Skeletal muscle satellite cell (primary cell): ENCODE data around the gene ADD2.
"Not testable (repeated sequence)": the region's sequence is repeated elsewhere in the genome, so short reads cannot be mapped to it uniquely, and the experiment has no call there.

Experiments
- H3K27me3 ChIP-seq: 2 replicates; pipeline ENCODE4 v1.7.0; 2013; ENCODE audit warnings: low read length; ENCODE audit not compliant: control insufficient read depth, insufficient read depth
- H3K36me3 ChIP-seq: 2 replicates; pipeline ENCODE4 v1.7.0; 2013; ENCODE audit warnings: mild to moderate bottlenecking, control low read depth, low read length; ENCODE audit not compliant: insufficient read depth
- H3K4me1 ChIP-seq: 2 replicates; pipeline ENCODE4 v1.7.0; 2013; ENCODE audit warnings: low read length; ENCODE audit not compliant: control insufficient read depth, insufficient read depth
- H3K4me2 ChIP-seq: 2 replicates; pipeline ENCODE4 v1.7.0; 2013; ENCODE audit warnings: mild to moderate bottlenecking, low read length
- H3K4me3 ChIP-seq: 2 replicates; pipeline ENCODE4 v1.7.0; 2013; ENCODE audit warnings: low read length
- H3K9ac ChIP-seq: 2 replicates; pipeline ENCODE4 v1.7.0; 2013; ENCODE audit warnings: mild to moderate bottlenecking, low read depth, low read length, moderate library complexity
- H3K9me3 ChIP-seq: replicated peaks from 2 replicates; pipeline ENCODE4 v1.7.0; 2013; ENCODE audit warnings: mild to moderate bottlenecking, control low read depth, low read length

Gene ADD2

DNA sequence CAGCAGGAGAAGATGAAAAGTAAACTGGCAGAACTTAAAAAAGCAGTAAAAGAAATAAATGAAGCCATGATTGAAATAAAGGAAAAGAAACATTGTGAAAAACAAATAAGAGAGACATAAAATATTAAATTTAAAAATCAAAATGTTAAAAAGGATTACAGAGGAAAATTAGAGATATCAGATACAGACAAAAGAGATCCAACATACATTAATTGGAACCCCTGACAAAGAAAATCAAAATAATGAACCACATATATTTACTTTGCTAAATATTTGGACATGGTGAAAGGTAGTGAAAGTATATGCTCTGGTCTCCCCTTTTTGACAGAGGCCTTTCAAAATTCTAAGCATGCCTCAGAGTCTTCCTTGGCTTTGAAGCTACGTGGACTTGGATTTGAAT lies 134.5 kb downstream of the ADD2 start:
- Histone ChIP-seq H3K9ac (no peak overlapping the region), H3K4me2 (no peak overlapping the region), H3K4me3 (no peak overlapping the region), H3K4me1 (no peaks in the 10 kb centered on the region), H3K9me3 (no peaks in the 10 kb centered on the region), H3K36me3 (no peaks in the 10 kb centered on the region), H3K27me3 (peaks cover 39% of the 10 kb centered on the region)

- Histone ChIP-seq H3K9me3 (no peaks in the 10 kb centered on the region), H3K4me2 (no peak overlapping the region), H3K4me1 (no peaks in the 10 kb centered on the region), H3K9ac (no peak overlapping the region), H3K27me3 (peaks cover 39% of the 10 kb centered on the region), H3K4me3 (no peak overlapping the region), H3K36me3 (no peaks in the 10 kb centered on the region)
Measured at GRCh38 chr2:70632966-70633365, 135.0 kb downstream of the ADD2 start.

DNA sequence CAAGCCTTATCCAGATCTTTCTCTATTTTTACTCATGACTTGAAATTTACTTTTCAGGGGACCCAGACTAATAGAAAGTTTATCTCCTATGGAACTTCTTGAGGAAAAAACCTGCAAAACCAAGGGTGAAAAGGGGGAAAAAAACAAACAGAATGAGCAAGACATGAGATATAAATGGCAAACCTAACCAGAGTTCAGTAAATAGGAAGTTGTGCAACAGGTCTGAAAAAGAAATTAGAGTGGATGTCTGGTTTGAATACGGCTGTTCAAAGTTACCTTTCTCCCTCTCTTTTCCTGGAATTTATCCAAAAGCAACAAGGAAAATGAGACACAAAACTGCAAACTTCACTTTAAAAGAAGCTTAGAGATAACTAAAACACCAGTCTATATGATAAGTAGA lies 135.6 kb downstream of the ADD2 start:
- Histone ChIP-seq H3K4me3 (no peak overlapping the region), H3K4me2 (no peak overlapping the region), H3K27me3 (peaks cover 39% of the 10 kb centered on the region), H3K9me3 (no peaks in the 10 kb centered on the region), H3K36me3 (no peaks in the 10 kb centered on the region), H3K9ac (no peak overlapping the region), H3K4me1 (no peaks in the 10 kb centered on the region)

DNA sequence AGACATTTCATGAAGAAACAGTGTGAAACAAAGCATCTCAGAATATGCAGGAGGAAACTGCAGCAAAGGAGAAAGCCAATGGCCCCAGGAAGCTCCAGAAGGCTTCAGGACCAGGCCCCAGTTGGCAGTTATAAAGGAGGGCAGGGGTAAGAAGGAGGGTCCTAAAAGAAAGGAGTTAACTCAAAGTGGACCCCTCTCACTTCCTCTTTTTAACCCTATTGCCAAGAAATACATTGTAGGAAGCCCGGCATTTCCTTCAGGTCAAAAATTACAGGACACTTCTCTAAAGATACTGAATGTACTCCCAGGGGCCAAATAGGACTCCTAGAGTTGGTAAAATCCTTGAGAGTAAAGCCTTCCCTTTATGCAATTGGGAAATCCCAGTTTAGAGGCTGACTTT lies 137.2 kb downstream of the ADD2 start:
- Histone ChIP-seq H3K27me3 (peaks cover 42% of the 10 kb centered on the region), H3K4me3 (no peak overlapping the region), H3K4me1 (no peaks in the 10 kb centered on the region), H3K4me2 (no peak overlapping the region), H3K9me3 (no peaks in the 10 kb centered on the region), H3K36me3 (no peaks in the 10 kb centered on the region), H3K9ac (no peak overlapping the region)

GRCh38 chr2:70627211-70627898 lies 140.6 kb downstream of the ADD2 start:
- peaks cover 29% of the 10 kb centered on the region for H3K27me3 ChIP-seq
- no peak overlapping the region for H3K4me3 ChIP-seq
- no peaks in the 10 kb centered on the region for H3K9me3 ChIP-seq
- H3K4me1 ChIP-seq: no peaks in the 10 kb centered on the region
- no peak overlapping the region for H3K9ac ChIP-seq
- H3K4me2 ChIP-seq: no peak overlapping the region
- H3K36me3 ChIP-seq: no peaks in the 10 kb centered on the region

GRCh38 chr2:70626254-70626990 lies 141.6 kb downstream of the ADD2 start:
- H3K27me3 ChIP-seq: peaks cover 25% of the 10 kb centered on the region
- H3K4me2 ChIP-seq: no peak overlapping the region
- H3K9ac ChIP-seq: no peak overlapping the region
- no peaks in the 10 kb centered on the region for H3K4me1 ChIP-seq
- H3K4me3 ChIP-seq: no peak overlapping the region
- no peaks in the 10 kb centered on the region for H3K36me3 ChIP-seq
- no peaks in the 10 kb centered on the region for H3K9me3 ChIP-seq

- not testable (repeated sequence) for H3K9ac ChIP-seq, H3K36me3 ChIP-seq, H3K9me3 ChIP-seq, H3K4me1 ChIP-seq, H3K4me2 ChIP-seq, H3K4me3 ChIP-seq
- peaks cover 25% of the 10 kb centered on the region for H3K27me3 ChIP-seq
Measured at GRCh38 chr2:70621536-70621935, 146.5 kb downstream of the ADD2 start.

GRCh38 chr2:70620020-70620419 lies 148.0 kb downstream of the ADD2 start:
- H3K36me3 ChIP-seq: no peaks in the 10 kb centered on the region
- no peak overlapping the region for H3K9ac ChIP-seq
- peaks cover 29% of the 10 kb centered on the region for H3K27me3 ChIP-seq
- H3K9me3 ChIP-seq: no peaks in the 10 kb centered on the region
- H3K4me3 ChIP-seq: no peak overlapping the region
- H3K4me2 ChIP-seq: no peak overlapping the region
- H3K4me1 ChIP-seq: no peaks in the 10 kb centered on the region

DNA sequence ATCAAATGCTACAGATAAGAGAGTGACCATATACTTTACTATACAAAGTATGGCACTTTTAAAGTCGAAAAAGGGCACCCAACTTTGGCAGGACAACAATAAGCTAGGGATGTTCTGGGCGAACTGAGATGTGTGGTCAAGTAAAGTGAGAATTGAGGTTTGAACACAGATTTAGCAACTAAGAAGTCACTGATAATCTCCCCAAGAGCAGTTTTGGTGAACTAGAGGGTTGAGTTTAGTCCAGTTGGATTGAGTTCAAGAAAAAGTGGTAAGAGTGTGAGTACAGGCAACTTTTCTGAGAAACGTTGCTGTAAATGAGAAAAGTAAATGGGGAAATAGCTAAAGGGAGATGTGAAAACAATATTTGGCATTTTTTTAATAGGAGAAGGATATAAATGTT lies 148.8 kb downstream of the ADD2 start:
- H3K36me3 ChIP-seq: no peaks in the 10 kb centered on the region
- no peak overlapping the region for H3K4me3 ChIP-seq
- no peak overlapping the region for H3K4me2 ChIP-seq
- H3K9me3 ChIP-seq: no peaks in the 10 kb centered on the region
- H3K27me3 ChIP-seq: peaks cover 37% of the 10 kb centered on the region
- H3K9ac ChIP-seq: no peak overlapping the region
- H3K4me1 ChIP-seq: no peaks in the 10 kb centered on the region

DNA sequence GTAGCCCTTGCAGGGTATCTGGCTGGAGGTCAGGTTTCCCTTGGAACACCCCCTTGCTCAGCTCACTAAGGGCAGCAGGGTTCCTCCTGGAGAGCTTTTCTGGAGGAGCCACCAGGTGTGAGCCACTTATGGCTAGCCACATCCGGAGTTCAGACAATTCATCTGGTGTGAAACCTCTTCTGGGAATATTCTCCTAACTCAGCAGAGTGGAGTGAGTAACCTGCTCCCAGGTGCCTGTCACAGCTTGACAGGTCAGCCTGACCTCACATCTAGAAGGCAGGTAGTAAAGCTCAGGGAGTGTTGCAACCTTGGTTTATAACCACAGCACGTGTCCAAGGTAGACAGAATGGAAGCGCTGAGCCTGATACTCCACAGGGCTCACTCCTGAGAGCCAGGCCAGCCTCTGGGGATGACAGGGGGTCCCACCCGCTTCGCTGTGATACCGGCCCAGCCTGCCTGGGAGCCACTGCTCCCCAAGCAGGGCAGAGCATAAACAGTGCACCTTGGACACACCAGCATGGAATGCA lies 151.8 kb downstream of the ADD2 start:
- Histone ChIP-seq H3K9ac (no peak overlapping the region), H3K4me1 (no peaks in the 10 kb centered on the region), H3K9me3 (no peaks in the 10 kb centered on the region), H3K27me3 (peaks cover 56% of the 10 kb centered on the region), H3K4me2 (no peak overlapping the region), H3K36me3 (no peaks in the 10 kb centered on the region), H3K4me3 (no peak overlapping the region)

DNA sequence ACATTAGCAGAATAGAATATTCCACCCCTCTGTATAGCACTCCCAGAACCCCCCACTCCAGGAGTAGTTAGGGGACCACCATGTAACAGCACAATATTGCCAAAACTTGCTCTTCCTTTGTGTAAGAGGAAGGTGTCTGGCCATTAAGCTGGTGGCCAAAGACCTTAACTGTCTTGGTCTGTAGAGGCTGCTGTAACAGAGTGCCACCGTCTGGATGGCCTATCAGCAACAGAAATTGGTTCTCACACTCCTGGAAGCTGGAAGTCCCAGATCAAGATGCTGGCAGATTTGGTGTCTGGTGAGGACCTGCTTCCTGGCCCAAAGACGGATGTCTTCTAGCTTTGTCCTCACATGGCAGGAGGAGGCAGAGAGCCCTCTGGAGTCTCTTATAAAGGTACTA lies 152.8 kb downstream of the ADD2 start:
- H3K36me3 ChIP-seq: no peaks in the 10 kb centered on the region
- no peaks in the 10 kb centered on the region for H3K9me3 ChIP-seq
- H3K4me1 ChIP-seq: no peaks in the 10 kb centered on the region
- no peak overlapping the region for H3K4me2 ChIP-seq
- no peak overlapping the region for H3K4me3 ChIP-seq
- H3K27me3 ChIP-seq: peaks cover 55% of the 10 kb centered on the region
- H3K9ac ChIP-seq: no peak overlapping the region

GRCh38 chr2:70613521-70613920 lies 154.5 kb downstream of the ADD2 start:
- Histone ChIP-seq H3K4me2 (no peak overlapping the region), H3K36me3 (no peaks in the 10 kb centered on the region), H3K4me3 (no peak overlapping the region), H3K9ac (no peak overlapping the region), H3K9me3 (no peaks in the 10 kb centered on the region), H3K4me1 (no peaks in the 10 kb centered on the region), H3K27me3 (peaks cover 41% of the 10 kb centered on the region)
